ENCODE measurements around the gene AREL1.

GRCh38 chr14:74614508-74615495, 98.1 kb downstream of the AREL1 start:
- TF ChIP-seq, protein P1, sequence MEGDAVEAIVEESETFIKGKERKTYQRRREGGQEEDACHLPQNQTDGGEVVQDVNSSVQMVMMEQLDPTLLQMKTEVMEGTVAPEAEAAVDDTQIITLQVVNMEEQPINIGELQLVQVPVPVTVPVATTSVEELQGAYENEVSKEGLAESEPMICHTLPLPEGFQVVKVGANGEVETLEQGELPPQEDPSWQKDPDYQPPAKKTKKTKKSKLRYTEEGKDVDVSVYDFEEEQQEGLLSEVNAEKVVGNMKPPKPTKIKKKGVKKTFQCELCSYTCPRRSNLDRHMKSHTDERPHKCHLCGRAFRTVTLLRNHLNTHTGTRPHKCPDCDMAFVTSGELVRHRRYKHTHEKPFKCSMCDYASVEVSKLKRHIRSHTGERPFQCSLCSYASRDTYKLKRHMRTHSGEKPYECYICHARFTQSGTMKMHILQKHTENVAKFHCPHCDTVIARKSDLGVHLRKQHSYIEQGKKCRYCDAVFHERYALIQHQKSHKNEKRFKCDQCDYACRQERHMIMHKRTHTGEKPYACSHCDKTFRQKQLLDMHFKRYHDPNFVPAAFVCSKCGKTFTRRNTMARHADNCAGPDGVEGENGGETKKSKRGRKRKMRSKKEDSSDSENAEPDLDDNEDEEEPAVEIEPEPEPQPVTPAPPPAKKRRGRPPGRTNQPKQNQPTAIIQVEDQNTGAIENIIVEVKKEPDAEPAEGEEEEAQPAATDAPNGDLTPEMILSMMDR (conservative IDR thresholded peaks at IDR 0.05), result no peak
- no peak for TF ChIP-seq ZFX (IDR thresholded peaks at IDR 0.05)

All from C4-2B (cell line).